Measurements from ENCODE around the gene ANO2.

The ANO2 gene

GRCh38 chr12:5521456-5522325 is 423.4 kb downstream of the ANO2 start:
- no peak for DNase-seq (ENCODE audit: low read depth in 2 of 3, low spot score in 1 of 3)

GRCh38 chr12:5520831-5521230 is 424.2 kb downstream of the ANO2 start:
- DNase-seq (ENCODE audit: low read depth in 2 of 3, low spot score in 1 of 3): no peak

GRCh38 chr12:5520037-5520436 is 425.0 kb downstream of the ANO2 start:
- no peak for DNase-seq (ENCODE audit: low read depth in 2 of 3, low spot score in 1 of 3)

GRCh38 chr12:5518584-5519365 is 426.3 kb downstream of the ANO2 start:
- no peak for DNase-seq (ENCODE audit: low read depth in 2 of 3, low spot score in 1 of 3)

- no peak for DNase-seq (ENCODE audit: low read depth in 2 of 3, low spot score in 1 of 3)
Observed at GRCh38 chr12:5516371-5517241, 428.5 kb downstream of the ANO2 start.

- DNase-seq (ENCODE audit: low read depth in 2 of 3, low spot score in 1 of 3): no peak
Observed at GRCh38 chr12:5515458-5515857, 429.6 kb downstream of the ANO2 start.

- DNase-seq (ENCODE audit: low read depth in 2 of 3, low spot score in 1 of 3): no peak
Observed at GRCh38 chr12:5514545-5514944, 430.5 kb downstream of the ANO2 start.

- no peak for DNase-seq (ENCODE audit: low read depth in 2 of 3, low spot score in 1 of 3)
Observed at GRCh38 chr12:5514016-5514415, 431.0 kb downstream of the ANO2 start.

- no peak for DNase-seq (ENCODE audit: low read depth in 2 of 3, low spot score in 1 of 3)
Observed at GRCh38 chr12:5513406-5513805, 431.7 kb downstream of the ANO2 start.
